UCSD-AML1 (cell line): ENCODE measurements around the gene ZNF79.
A peak's percentile ranks its signal among the peaks of the same experiment; 100 is the strongest.
"Not testable (repeated sequence)": the region's sequence is repeated elsewhere in the genome, so short reads cannot be mapped to it uniquely, and the experiment has no call there.

Source experiments
- DNase-seq: peaks from one replicate; lab custom pipeline; 2025; ENCODE audit not compliant: unreplicated experiment; lab: John Stamatoyannopoulos, UW

The ZNF79 gene

GRCh38 chr9:127451858-127452656, 27.9 kb downstream of the ZNF79 start:
- DNase-seq = peak; percentile 72

DNA sequence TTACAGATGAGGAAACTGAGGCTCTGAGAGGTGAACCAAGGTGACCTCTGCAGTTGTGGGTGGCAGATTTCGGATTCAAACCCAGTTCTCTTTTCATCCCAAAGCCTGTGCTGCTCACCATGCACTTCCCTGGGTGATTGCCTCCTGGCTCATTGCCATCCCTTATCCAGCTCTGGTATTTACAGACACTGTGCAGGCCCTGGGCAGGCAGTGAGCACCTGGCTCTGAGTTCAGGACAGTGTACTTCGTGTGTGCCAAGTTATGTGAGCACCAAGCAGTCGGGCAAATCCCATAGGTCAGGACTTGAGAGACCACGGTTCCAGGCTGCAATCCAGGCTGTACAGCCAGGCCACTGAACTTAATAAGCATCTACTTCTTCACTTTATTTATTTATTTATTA, 28.5 kb downstream of the ZNF79 start:
- DNase-seq = no peak

- DNase-seq = peak; percentile 49
Observed at GRCh38 chr9:127455324-127455992, 31.3 kb downstream of the ZNF79 start.

DNA sequence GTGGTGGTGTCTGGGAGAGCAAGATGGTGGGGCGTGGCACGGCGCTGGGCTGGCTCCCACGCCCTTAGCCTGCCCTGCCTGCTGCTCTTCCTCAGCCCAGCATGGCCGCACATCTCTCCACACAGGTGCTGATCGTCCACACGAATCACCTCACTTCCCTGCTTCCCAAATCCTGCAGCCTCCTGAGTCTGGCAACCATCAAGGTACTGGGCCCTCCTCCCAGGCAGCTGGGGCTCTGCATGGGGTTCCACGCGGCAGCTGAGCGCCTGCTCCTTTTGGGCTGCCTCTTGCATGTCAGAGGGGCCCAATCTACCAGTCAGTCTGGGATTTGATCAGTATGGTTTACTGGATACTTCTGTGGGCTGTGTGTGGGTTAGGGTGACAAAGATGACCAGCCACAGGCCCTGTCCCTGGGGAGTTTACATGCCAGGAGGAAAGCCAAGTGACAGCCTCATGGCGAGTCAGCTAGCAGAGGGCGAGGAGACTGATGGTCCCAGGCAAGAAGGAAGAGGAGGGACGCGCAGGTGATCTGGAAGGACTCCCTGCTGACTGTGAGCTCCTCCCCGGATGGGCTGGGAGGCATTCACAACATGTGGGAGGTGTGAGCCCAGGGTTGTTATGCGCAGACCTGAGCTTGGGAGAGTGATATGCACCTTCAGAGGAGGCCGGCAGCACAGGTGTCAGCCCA, 33.2 kb downstream of the ZNF79 start:
- no peak for DNase-seq

DNA sequence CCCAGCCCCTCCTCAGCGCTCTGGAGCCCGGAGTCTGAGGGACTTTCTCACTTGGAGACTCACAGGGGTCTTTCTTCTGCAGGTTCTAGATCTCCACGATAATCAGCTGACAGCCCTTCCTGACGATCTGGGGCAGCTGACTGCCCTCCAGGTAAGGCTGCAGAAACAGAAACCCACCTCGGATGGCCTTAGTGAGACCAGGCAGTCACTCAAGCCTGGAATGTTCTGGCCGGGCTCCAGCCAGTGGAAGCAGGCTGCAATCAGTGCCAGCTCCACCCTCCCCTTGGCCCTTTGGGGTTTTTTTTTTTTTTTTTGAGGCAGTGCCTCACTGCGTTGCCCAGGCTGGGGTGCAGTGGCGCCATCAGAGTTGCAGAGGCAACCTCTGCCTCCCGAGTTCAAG, 34.7 kb downstream of the ZNF79 start:
- no peak for DNase-seq

DNA sequence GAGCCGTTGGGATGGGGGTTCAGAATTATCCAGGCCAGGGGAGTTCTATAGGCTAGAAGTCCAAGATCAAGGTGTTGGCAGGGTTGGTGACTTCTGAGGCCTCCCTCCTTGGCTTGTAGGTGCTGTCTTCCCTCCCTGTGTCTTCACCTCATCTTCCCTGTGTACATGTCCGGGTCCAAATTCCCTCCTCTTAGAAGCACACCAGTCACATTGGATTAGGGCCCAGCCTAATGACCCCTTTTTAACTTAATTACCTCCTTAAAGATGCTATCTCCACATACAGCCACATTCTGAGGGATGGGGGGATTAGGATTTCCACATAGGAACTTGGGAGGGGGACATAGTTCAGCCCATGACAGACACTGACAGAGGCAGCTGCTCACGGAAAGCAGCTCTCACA, 39.2 kb downstream of the ZNF79 start:
- DNase-seq = no peak

DNA sequence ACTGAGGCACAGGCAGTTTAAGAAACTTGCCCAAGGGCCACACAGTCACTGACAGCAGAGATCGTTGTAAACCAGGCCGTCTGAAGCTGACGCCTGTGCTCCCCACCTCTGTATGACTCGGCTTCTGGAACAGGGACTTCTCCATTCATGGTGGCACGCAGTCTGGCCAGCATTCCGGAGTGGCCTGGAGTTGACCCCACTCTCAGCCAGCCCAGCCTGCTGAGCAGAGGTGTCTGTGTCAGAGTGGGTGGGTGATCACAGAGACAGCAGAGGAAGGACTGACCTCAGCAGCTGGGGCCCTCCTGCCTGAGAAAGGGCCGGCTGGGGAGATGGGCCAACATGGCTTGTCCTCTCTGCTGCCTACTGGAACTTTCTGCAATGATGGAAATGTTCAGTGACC, 39.7 kb downstream of the ZNF79 start:
- DNase-seq = no peak

- not testable (repeated sequence) for DNase-seq
Observed at GRCh38 chr9:127466407-127466917, 42.3 kb downstream of the ZNF79 start.

DNA sequence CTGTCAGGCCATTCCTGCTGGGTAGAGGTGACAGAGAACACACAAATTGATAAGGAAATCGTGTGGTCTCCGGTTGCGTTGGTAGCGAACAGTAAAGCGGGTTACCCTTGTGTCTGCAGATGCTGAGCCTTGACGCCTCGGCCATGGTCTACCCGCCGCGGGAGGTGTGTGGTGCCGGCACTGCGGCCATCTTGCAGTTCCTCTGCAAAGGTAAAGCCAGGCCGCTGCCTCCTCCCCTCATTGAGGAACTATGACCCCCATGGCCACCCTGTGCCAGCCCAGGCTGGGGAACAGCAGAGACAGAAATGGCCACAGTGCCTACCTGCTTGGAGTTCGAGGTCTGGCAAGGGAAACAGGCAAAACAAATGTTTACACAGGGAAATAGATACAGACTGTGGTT, 43.4 kb downstream of the ZNF79 start:
- no peak for DNase-seq

- no peak for DNase-seq
Observed at GRCh38 chr9:127470662-127471061, 46.5 kb downstream of the ZNF79 start.

- no peak for DNase-seq
Observed at GRCh38 chr9:127473501-127473900, 49.3 kb downstream of the ZNF79 start.

DNA sequence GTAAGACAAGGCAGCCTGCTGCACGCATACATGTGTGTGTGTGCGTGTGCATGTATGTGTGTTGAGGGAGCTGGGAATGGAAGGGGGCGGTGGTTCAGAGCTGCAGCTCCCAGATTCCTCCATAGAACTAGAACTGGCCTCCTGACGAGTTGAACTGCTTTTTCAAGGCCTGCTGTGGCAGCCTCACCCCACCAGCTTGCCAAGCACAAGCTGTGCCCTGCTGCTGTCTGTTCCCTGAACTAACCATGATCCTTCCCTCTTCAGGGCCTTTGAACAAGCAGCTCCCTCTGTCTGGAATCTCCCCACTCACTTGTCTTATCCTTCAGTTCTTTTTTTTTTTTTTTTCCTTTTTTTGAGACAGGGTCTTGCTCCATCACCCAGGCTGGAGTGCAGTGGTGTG, 49.8 kb downstream of the ZNF79 start:
- DNase-seq = no peak

DNA sequence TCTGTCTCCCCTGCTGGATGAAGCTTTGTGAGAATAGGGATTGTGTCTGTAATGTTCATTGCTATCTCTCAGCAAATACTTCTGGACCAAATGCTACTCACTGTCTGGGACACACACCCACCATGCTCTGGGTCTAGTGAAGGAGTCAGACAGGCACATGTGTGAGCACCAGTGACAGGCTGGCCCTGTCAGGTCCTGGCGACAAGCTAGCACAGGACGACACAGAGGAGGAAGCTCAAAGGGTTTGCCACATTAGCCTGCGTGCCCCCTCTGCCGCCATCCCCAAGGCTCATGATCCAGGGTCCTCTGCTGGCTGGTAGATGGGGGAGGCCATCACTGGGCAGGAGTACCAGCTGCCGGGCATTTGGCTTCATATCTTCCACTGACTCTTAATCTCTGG, 50.4 kb downstream of the ZNF79 start:
- DNase-seq = no peak

GRCh38 chr9:127479507-127480081, 55.4 kb downstream of the ZNF79 start:
- no peak for DNase-seq

DNA sequence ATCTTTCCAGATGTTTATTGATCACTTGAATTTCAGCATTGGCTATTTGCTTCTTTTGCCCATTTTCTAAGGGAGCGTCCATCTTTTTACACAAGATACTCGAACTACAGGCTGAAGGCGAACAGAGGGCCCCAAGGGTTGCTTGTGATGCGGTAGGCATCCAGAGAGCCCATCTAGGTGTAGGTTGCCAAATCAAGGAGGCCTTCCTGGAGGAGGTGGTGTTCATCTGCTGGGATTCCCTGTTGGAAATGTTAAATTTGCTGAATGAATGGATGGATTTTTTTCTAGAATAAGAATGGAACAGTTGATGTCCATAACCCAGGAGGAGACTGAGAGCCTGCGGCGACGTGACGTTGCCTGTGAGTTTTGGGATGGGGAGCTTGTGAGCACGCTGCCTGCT, 58.5 kb downstream of the ZNF79 start:
- DNase-seq = no peak

GRCh38 chr9:127485995-127486394, 61.8 kb downstream of the ZNF79 start:
- no peak for DNase-seq

GRCh38 chr9:127488946-127489345, 64.8 kb downstream of the ZNF79 start:
- no peak for DNase-seq

- no peak for DNase-seq
Observed at GRCh38 chr9:127489471-127490115, 65.4 kb downstream of the ZNF79 start.

DNA sequence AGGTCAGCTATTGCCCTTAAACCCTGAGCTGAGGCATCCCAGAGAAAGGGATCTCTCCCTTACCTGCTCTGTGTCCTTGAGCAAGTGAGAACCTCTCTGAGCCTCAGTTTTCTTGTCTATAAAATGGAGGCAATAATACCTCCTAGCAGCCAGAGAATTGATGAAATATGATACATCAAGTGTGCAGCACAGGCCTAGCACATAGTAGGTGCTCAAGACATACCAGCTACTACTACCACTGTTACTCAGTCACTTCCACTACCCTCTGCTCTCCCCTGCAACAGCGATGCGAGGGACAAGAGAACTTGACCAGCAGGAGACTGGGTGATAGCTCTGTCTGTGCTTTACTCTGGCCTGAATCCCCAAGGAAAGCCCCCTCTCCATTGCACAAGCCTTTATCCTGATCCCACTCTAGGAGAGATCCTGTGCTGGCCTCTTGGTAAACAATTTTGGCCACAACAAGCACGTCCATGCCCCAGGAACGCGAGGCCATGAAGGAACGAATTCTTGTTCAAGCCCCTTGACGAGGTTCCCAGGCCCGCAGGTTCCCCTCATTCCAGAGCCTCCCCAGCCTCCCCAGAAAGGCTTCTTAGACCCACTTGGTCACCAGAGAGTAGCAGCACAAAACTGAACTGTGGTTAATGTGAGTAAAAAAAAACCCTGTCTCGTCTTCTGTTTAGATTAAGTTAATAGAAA, 66.5 kb downstream of the ZNF79 start:
- no peak for DNase-seq

DNA sequence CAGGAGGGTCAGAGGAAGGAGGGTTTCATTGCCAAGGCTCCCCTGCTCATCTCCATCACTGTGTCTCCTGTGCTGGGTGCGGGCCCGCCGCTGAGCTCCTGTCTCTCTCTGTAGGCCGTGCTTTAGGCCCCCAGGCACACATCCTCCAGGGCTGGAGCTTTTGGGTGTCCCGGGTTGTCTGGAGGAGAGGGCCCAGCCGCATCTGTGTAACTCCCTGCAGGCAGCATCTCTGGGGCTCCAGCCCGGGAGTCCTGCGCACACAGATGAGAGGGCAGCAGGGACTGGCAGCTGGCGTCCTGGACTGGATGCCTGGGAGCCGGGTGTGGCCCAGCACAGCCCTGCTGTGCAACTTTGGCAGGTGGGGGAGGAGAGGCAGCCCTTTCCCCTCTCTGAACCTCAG, 67.3 kb downstream of the ZNF79 start:
- DNase-seq = no peak
